Right hindlimb (tissue), 1 donor: ENCODE measurements around the gene SLC7A10.
"Not testable (repeated sequence)": the region's sequence is repeated elsewhere in the genome, so short reads cannot be mapped to it uniquely, and the experiment has no call there.

ENCODE experiments used
- DNase-seq: peaks from one replicate; pipeline ENCODE4 v3.0.0-alpha.2; 2018

Gene SLC7A10

GRCh38 chr19:33215438-33216197 lies 10.0 kb downstream of the SLC7A10 start:
- no peak for DNase-seq

DNA sequence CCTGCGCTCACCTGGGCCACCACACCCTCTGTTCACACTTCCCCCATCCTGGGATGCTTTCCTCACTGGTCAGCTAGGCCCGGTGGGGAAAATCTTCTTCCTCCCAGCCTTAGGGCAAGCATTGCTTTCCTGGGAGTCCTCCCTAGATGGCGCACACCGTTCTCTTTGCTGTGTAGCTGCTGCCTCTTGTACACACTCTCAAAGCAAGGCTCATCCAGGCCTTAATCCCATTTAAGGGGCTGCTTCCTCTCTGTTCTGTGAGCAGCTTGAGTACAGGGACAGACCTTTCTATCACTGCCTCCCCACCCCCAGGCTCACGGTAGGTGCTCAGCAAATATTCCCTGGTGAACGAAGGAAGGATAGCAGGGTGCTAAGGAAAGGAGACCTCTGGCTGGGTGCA lies 11.1 kb downstream of the SLC7A10 start:
- DNase-seq = no peak

GRCh38 chr19:33212436-33213172 lies 13.0 kb downstream of the SLC7A10 start:
- DNase-seq = peak; percentile 19

DNA sequence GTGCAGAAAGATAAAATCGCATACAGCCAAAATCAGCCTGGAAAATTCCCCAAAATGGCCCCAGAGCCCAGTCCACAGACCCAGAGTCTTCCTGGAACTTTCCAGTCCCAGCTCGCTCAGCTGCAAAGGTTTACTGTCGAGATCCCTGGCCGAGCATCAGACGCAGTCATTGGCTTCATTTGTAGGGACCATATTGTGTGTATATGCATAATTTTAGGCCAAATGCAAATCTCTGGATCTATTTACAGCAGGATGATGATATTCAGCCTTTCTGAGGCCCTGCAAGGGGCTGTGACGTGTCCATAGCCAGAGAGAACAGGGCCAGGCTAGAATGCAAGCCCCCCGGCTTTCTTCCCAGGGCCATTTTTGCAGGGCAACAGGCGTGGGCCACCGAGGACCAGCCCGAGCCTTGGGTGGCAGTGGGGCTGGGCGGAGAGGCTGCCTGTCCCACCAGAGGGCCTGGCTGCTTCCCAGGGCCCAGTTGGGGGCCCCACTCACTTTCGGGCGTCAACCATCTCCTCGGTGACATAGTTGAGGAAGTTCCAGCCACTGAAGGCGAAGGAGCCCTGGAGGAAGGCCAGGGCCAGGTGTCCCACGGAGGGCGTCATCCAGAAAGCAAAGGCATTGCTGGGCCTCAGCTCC lies 13.7 kb downstream of the SLC7A10 start:
- peak; percentile 89 for DNase-seq

- DNase-seq = peak; percentile 23
These were observed 15.2 kb downstream of the SLC7A10 start for GRCh38 chr19:33210266-33210940.

DNA sequence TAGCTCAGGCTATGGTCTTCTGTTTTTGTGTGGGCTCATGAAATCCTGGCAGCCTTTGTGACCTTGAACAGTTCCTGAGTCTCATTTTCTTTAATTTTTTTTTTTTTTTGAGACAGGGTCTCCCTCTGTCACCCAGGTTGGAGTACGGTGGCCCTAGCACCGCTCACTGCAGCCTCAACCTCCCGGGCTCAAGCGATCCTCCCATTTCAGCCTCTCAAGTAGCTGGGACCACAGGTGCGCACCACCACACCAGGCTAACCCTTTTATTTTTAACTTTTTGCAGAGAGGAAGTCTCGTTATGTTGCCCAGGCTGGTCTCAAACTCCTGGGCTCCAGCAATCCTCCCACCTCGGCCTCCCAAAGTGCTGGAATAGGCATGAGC lies 15.8 kb downstream of the SLC7A10 start:
- DNase-seq = not testable (repeated sequence)

DNA sequence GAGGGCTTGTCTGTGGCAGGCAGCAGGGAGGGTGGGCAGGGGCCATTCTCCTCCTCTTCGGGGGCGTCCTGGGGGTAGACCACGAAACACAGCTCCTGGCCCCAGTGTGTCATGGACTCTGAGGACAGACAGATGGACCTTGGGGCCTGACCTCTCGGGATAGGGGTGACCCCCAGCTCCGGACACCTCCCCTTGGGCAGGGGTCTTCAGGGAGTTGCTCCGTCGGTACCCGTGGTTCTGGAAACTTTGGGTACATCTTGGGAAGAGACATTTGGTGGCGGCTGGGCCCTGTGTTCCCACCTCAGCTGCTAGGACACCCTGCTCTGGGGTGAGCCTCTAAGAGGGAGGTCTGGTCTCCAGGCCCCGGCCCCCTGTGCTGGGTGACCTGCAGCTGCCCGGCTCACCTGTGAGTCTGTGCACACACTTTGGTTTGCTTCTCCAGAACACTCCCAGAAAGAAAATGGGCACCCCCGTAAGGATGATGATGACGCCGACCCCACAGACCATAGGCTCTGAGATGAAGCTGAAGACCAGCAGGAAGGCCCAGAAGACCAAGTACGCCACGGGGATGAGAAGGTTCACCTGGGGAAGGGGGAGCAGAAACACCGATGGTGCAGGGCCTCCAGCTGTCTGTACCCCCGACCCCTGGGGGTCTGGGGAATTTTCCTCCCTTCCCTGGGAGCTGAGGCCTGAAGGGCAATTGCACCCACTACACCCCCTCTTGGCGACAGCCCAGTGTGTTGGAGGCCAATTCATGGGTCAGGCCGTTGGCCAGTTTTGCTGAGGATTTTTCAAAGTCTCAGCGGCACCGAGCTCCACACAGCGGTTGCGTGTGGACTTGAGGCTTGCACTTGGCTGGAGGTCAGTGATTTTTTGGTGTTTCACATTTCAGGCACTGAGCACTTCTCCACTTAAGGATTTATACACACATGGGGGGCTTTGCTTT lies 16.5 kb downstream of the SLC7A10 start:
- peak; percentile 50 for DNase-seq

DNA sequence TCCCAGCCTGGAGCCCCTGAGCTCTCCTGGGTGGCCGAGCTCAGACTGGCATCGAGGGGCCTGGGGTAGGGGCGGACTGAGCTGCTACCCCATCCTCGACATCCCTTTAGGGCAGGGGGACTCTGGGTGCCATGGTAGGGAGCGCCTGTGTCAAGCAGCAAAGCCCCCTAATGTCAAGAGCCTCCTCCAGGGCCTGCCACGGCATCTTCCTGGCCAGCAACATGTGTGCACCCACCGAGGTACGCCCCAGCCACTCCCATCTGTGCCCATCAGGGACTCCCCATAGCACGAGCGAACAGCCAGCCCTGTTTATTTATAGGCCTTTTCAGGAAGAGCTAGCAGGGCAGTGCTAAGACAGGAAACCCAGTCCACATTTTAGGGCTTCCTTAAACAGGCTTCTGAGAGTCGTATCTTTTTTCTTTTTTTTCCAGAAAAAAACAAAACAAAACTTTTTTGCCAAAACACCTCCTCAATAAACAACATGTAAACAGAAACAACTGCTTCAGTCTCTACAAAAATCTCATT lies 17.2 kb downstream of the SLC7A10 start:
- DNase-seq = no peak

- peak; percentile 16 for DNase-seq
These were observed 17.7 kb downstream of the SLC7A10 start for GRCh38 chr19:33207903-33208302.

DNA sequence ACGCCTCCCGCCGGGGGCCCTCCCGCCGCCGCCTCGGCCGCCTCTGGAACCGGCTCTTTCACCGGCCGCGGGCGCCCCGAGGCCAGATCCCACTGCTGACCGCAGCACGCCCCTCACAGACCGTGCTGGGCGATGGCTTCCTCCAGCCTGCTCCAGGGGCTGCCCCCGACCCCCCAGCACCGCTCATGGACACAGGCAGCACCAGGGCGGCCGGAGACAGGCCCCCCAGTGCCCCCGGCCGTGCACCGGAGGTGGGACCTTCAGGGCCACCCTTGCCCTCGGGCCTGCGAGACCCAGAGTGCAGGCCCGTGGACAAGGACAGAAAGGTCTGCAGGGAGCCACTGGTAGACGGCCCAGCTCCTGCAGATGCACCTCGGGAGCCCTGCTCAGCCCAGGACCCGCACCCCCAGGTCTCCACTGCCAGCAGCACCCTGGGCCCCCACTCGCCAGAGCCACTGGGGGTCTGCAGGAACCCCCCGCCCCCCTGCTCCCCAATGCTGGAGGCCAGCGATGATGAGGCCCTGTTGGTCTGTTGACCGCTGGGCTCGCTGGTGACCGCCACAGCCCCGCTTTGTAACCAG lies 18.5 kb downstream of the SLC7A10 start:
- no peak for DNase-seq

GRCh38 chr19:33206261-33207039 lies 19.2 kb downstream of the SLC7A10 start:
- DNase-seq = no peak

DNA sequence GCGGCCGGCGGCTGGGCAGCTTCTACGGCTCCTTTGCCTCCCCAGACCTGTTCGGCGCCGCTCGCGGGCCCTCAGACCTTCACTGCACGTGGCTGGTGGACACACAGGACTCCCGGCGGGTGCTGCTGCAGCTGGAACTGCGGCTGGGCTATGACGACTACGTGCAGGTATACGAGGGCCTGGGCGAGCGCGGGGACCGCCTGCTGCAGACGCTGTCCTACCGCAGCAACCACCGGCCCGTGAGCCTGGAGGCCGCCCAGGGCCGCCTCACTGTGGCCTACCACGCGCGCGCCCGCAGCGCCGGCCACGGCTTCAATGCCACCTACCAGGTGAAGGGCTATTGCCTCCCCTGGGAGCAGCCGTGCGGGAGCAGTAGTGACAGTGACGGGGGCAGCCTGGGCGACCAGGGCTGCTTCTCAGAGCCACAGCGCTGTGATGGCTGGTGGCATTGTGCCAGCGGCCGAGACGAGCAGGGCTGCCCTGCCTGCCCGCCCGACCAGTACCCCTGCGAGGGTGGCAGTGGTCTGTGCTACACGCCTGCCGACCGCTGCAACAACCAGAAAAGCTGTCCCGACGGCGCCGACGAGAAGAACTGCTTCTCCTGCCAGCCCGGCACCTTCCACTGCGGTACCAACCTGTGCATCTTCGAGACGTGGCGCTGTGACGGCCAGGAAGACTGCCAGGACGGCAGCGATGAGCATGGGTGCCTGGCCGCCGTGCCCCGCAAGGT lies 20.0 kb downstream of the SLC7A10 start:
- DNase-seq = no peak

- DNase-seq = no peak
These were observed 20.5 kb downstream of the SLC7A10 start for GRCh38 chr19:33205110-33205509.

- DNase-seq = peak; percentile 11
These were observed 21.3 kb downstream of the SLC7A10 start for GRCh38 chr19:33204136-33204973.

DNA sequence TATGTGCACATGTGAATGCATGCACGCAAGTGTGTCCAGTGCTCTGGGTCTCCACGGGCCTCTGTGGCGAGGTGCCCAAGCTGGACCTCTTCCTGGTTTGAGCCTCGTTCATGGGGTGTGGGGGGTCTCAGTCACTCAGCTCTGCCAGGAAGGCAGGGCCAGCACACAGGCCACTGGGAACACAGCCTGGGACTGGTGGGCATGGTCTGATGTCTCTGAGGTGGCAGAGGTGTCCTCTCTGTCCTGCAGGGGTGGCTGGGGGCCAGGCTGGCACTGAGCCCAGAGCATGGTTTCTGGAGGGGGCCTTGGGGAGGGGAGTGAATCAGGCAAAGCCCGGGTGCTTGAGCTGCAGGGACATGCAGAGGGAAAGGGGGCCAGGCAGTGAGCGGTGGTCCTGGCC lies 22.1 kb downstream of the SLC7A10 start:
- peak; percentile 17 for DNase-seq

DNA sequence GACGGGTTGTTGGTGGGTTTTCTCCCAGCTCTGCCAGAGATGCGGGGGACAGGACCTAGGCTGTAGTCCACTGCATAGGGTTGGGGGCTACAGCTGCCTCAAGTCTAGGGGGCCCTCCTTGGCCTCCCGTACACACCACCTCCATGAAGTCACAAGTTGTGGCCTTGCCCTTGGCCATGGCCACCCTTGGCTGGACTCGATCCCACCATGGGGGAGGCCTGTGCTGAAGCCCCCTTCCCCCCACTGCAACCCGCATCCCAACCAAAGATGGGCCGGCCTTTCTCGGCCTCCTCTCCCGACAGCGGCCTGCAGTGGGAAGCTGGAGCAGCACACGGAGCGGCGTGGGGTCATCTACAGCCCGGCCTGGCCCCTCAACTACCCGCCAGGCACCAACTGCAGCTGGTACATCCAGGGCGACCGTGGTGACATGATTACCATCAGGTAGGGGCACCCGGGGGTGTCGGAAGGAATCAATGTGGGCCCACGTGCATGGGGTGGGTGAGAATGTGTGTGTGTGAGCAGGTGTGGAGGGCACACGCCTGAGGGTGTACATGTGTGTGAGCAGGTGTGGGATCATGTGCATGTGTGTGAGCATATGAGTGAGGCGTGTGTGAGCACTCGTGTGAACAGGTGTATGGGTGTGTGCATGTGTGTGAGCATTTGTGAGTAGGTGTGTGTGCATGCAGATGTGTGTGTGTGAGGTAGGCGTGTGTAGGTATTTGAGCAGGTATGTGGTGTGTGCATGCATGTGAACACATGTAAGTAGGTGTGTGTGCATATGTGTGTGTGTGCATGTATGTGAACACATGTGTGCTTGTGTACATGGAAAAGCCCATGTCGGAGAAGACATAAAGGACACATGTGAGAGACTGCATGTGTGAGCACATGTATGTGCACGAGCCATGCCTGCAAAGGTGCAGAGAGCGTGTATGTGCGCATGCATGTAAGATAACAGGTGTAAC lies 22.8 kb downstream of the SLC7A10 start:
- no peak for DNase-seq

GRCh38 chr19:33201886-33202545 lies 23.6 kb downstream of the SLC7A10 start:
- DNase-seq = no peak
